GM23338 (cell line): Measurements from ENCODE around the gene LYPD5. TPM values are rescaled to one million over a fixed set of nuclear protein-coding genes. Genes with fewer than 3 reads are reported as not detected.
A peak's percentile ranks its signal among the peaks of the same experiment; 100 is the strongest.

ENCODE experiments used
- ATAC-seq: fragments of 200-7000 bp; cut with Tn5 transposase; 3 replicates; pipeline ENCODE4 v1.9.1; 2020
- DNase-seq: peaks from one replicate; pipeline ENCODE4 v3.0.0-alpha.2; 2015; ENCODE audit warnings: low spot score
- H2AFZ ChIP-seq: fragments of 200-600 bp; sonication (generic); 2 replicates; pipeline ENCODE4 v1.8.0; 2016; ENCODE audit warnings: antibody characterized with exemption, mild to moderate bottlenecking, moderate library complexity
- H3F3A ChIP-seq: fragments of 200-600 bp; sonication (generic); replicated peaks from 2 replicates; pipeline ENCODE4 v1.8.0; 2017; ENCODE audit warnings: antibody characterized with exemption, mixed run types, low read depth
- H3K27ac ChIP-seq: fragments of 200-600 bp; sonication (generic); 2 replicates; pipeline ENCODE4 v1.6.1; 2016; ENCODE audit warnings: low read depth
- H3K27me3 ChIP-seq: fragments of 200-600 bp; sonication (generic); 2 replicates; pipeline ENCODE4 v1.8.0; 2016; ENCODE audit warnings: mild to moderate bottlenecking, mixed run types, moderate library complexity; ENCODE audit not compliant: insufficient read depth
- H3K36me3 ChIP-seq: fragments of 200-600 bp; sonication (generic); 2 replicates; pipeline ENCODE4 v1.8.0; 2016; ENCODE audit warnings: mild to moderate bottlenecking; ENCODE audit not compliant: insufficient read depth
- H3K4me1 ChIP-seq: fragments of 200-600 bp; sonication (generic); 2 replicates; pipeline ENCODE4 v1.8.0; 2016; ENCODE audit warnings: mild to moderate bottlenecking, moderate library complexity; ENCODE audit not compliant: insufficient read depth
- H3K4me2 ChIP-seq: fragments of 200-600 bp; sonication (generic); 2 replicates; pipeline ENCODE4 v1.7.1; 2017; ENCODE audit warnings: mixed run types
- H3K4me3 ChIP-seq: fragments of 200-600 bp; sonication (generic); 2 replicates; pipeline ENCODE4 v1.6.1; 2016; ENCODE audit warnings: mixed run types
- H3K79me2 ChIP-seq: fragments of 200-600 bp; sonication (generic); replicated peaks from 2 replicates; pipeline ENCODE4 v1.8.0; 2017; ENCODE audit warnings: mild to moderate bottlenecking; ENCODE audit not compliant: insufficient read depth
- H3K9me2 ChIP-seq: fragments of 200-600 bp; sonication (generic); 2 replicates; pipeline ENCODE4 v1.8.0; 2017; ENCODE audit not compliant: insufficient read depth
- H4K20me1 ChIP-seq: fragments of 200-600 bp; sonication (generic); replicated peaks from 2 replicates; pipeline ENCODE4 v1.8.0; 2017; ENCODE audit warnings: mild to moderate bottlenecking; ENCODE audit not compliant: insufficient read depth
- H3K27ac Mint-ChIP-seq: 2 replicates; pipeline ENCODE4 v1.8.0; 2020; ENCODE audit warnings: inconsistent platforms, mild to moderate bottlenecking, moderate library complexity, mixed read lengths
- H3K27me3 Mint-ChIP-seq: 3 replicates; pipeline ENCODE4 v1.8.0; 2022; ENCODE audit warnings: low read depth, mild to moderate bottlenecking, moderate library complexity, mixed read lengths, inconsistent platforms; ENCODE audit not compliant: insufficient read depth, poor library complexity
- H3K36me3 Mint-ChIP-seq: 3 replicates; pipeline ENCODE4 v1.8.0; 2021; ENCODE audit warnings: low read depth, mild to moderate bottlenecking, inconsistent platforms, moderate library complexity, mixed read lengths
- H3K4me1 Mint-ChIP-seq: 3 replicates; pipeline ENCODE4 v1.8.0; 2020; ENCODE audit warnings: mild to moderate bottlenecking, inconsistent platforms, mixed read lengths
- H3K4me3 Mint-ChIP-seq: 3 replicates; pipeline ENCODE4 v1.8.0; 2021; ENCODE audit warnings: moderate library complexity, mild to moderate bottlenecking, inconsistent platforms, mixed read lengths
- H3K9me3 Mint-ChIP-seq: 3 replicates; pipeline ENCODE4 v1.8.0; 2020; ENCODE audit warnings: moderate library complexity, mild to moderate bottlenecking, inconsistent platforms, mixed read lengths
- CTCF ChIP-seq, 2 experiments: fragments of 200-600 bp in 1 of 2; sonication (generic) in 1 of 2; conservative IDR thresholded peaks; 2 replicates each; pipeline versions ENCODE4 v1.5.1 to v1.6.1; 2016 to 2017; ENCODE audit warnings: antibody characterized with exemption in 2 of 2, low read depth in 2 of 2, mild to moderate bottlenecking in 2 of 2, moderate library complexity in 1 of 2
- ETS1 ChIP-seq: IDR thresholded peaks from 2 replicates; pipeline ENCODE4 v1.6.1; 2016; ENCODE audit warnings: antibody characterized with exemption
- JUNB ChIP-seq: IDR thresholded peaks from one replicate; pipeline ENCODE4 v1.6.1; 2016; ENCODE audit warnings: antibody characterized with exemption; ENCODE audit not compliant: unreplicated experiment
- NANOG ChIP-seq: IDR thresholded peaks from 2 replicates; pipeline ENCODE4 v1.6.1; 2016; ENCODE audit warnings: antibody characterized with exemption, borderline replicate concordance
- ZNF114 ChIP-seq: fragments of 250-450 bp; sonication (Bioruptor Pico); IDR thresholded peaks from 2 replicates; pipeline ENCODE4 v1.5.0; 2020; ENCODE audit warnings: mild to moderate bottlenecking, moderate library complexity
- ZNF331 ChIP-seq: fragments of 250-450 bp; sonication (Bioruptor Pico); IDR thresholded peaks from 2 replicates; pipeline ENCODE4 v1.5.0; 2020; ENCODE audit warnings: low read depth, mild to moderate bottlenecking, moderate library complexity
- polyA plus RNA-seq: library from polyadenylated mRNA; unstranded; fragments of >200 nt; fragmentation: Nextera tagmentation; extraction: Ambion mirVana; gene quantifications from 2 replicates; pipeline ENCODE4 v1.2.1, GENCODE V29; 2016
- total RNA-seq: library from RNA; depleted of rRNA; stranded (reverse); fragments of >200 nt; shearing (Covaris generic); gene quantifications from 2 replicates; pipeline ENCODE4 v1.2.3, GENCODE V29; 2014
- TF ChIP-seq, protein P1 (sequence below): IDR thresholded peaks from one replicate; pipeline ENCODE4 v1.6.1; 2018; ENCODE audit warnings: antibody characterized with exemption; ENCODE audit not compliant: unreplicated experiment

LYPD5 gene
- total and polyA plus RNA-seq, 2 experiments from 2014 or later = 1.1 to 1.5 TPM

DNA sequence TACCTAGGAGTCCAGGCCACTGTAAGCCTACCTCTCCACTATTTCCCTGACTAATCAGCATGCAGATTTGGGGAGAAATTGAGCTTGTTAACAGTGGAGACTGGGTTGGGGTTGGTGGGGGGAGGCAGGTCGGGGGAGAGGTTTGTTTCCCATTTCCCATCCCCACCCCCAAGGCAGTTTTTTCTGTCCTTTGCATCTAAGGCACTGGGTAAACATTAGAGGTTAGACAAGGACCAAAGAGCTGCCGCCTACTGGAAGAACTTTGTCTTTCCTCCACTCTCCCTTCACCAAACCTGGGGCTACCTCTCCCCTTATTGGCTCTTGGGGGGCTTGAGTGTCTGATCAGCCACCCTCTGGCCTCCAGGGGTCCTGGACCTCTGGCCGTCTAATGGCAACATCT lies 22.4 kb downstream of the LYPD5 start:
- H3K79me2 ChIP-seq = no peaks in the 10 kb centered on the region
- DNase-seq = no peak
- H3K27me3 Mint-ChIP-seq = peaks cover 26% of the 10 kb centered on the region

More for the DNA sequence above, 22.4 kb downstream of the LYPD5 start:
- no peak for ATAC-seq
- peaks cover 10% of the 10 kb centered on the region for H3K27me3 ChIP-seq
- Mint-ChIP-seq H3K9me3 (no peaks in the 10 kb centered on the region; the same call in 2 of the 3 replicates), H3K27ac (no peak overlapping the region), H3K36me3 (no peaks in the 10 kb centered on the region), H3K4me3 (no peak overlapping the region; the same call in 2 of the 3 replicates), H3K4me1 (peaks cover 42% of the 10 kb centered on the region)
- no peaks in the 10 kb centered on the region for H4K20me1 ChIP-seq
- H3K27ac ChIP-seq = no peak overlapping the region
- no peaks in the 10 kb centered on the region for H3K36me3 ChIP-seq
- H2AFZ ChIP-seq = no peak overlapping the region; the same call in 1 of the 2 replicates
- no peak overlapping the region for H3K4me3 ChIP-seq
- TF ChIP-seq JUNB (no peak), ETS1 (no peak), NANOG (no peak), CTCF (conservative IDR thresholded peaks at IDR 0.05; ENCODE audit: low read depth in 2 of 2) (peak in 1 of 2 experiments; percentile 18; a peak in 1 of 4 replicates), ZNF114 (no peak), ZNF331 (CRISPR knock-in tag) (no peak)
- TF ChIP-seq, protein P1, sequence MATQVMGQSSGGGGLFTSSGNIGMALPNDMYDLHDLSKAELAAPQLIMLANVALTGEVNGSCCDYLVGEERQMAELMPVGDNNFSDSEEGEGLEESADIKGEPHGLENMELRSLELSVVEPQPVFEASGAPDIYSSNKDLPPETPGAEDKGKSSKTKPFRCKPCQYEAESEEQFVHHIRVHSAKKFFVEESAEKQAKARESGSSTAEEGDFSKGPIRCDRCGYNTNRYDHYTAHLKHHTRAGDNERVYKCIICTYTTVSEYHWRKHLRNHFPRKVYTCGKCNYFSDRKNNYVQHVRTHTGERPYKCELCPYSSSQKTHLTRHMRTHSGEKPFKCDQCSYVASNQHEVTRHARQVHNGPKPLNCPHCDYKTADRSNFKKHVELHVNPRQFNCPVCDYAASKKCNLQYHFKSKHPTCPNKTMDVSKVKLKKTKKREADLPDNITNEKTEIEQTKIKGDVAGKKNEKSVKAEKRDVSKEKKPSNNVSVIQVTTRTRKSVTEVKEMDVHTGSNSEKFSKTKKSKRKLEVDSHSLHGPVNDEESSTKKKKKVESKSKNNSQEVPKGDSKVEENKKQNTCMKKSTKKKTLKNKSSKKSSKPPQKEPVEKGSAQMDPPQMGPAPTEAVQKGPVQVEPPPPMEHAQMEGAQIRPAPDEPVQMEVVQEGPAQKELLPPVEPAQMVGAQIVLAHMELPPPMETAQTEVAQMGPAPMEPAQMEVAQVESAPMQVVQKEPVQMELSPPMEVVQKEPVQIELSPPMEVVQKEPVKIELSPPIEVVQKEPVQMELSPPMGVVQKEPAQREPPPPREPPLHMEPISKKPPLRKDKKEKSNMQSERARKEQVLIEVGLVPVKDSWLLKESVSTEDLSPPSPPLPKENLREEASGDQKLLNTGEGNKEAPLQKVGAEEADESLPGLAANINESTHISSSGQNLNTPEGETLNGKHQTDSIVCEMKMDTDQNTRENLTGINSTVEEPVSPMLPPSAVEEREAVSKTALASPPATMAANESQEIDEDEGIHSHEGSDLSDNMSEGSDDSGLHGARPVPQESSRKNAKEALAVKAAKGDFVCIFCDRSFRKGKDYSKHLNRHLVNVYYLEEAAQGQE = no peak
- peaks cover 23% of the 10 kb centered on the region for H3K4me1 ChIP-seq
- H3K9me2 ChIP-seq = no peaks in the 10 kb centered on the region
- H3F3A ChIP-seq = no peaks in the 10 kb centered on the region
- 0 out of 2 replicates have a peak overlapping the region, but pooled peaks have one; percentile 1 for H3K4me2 ChIP-seq
